Esophagus muscularis mucosa (tissue), 4 donors: Measurements from ENCODE around the gene TOPORS. TPM values are rescaled to one million over a fixed set of nuclear protein-coding genes. Genes with fewer than 3 reads are reported as not detected.

ENCODE experiments used
- DNase-seq: peaks from one replicate; pipeline ENCODE4 v3.0.0-alpha.2; 2017; ENCODE audit errors: extremely low spot score
- H3K27ac ChIP-seq, 4 donors: fragments of 200-600 bp; sonication (generic); replicated peaks in 1 of 4; 1 replicate in 3 of 4; 2 replicates in 1 of 4; pipeline ENCODE4 v1.5.1; 2016 to 2019; ENCODE audit warnings: mild to moderate bottlenecking in 1 of 4
- H3K27me3 ChIP-seq, 4 donors: fragments of 200-600 bp; sonication (generic); one replicate each; pipeline versions ENCODE4 v1.5.1 to v1.6.0; 2016 to 2019
- H3K36me3 ChIP-seq, 4 donors: fragments of 200-600 bp; sonication (generic); one replicate each; pipeline ENCODE4 v1.5.1; 2016 to 2019
- H3K4me1 ChIP-seq, 4 donors: fragments of 200-600 bp; sonication (generic); one replicate each; pipeline ENCODE4 v1.5.1; 2016 to 2019
- H3K4me3 ChIP-seq, 4 donors: fragments of 200-600 bp; sonication (generic); 1 replicate in 2 of 4; 2 replicates in 2 of 4; pipeline ENCODE4 v1.5.1; 2016 to 2019; ENCODE audit warnings: mild to moderate bottlenecking in 4 of 4, moderate library complexity in 1 of 4
- H3K9me3 ChIP-seq, 4 donors: fragments of 200-600 bp; sonication (generic); 1 replicate in 3 of 4; 2 replicates in 1 of 4; pipeline ENCODE4 v1.5.1; 2016 to 2019
- EP300 ChIP-seq: sonication (generic); formaldehyde crosslinking; IDR thresholded peaks from one replicate; pipeline ENCODE4 v1.6.1; 2017; ENCODE audit warnings: antibody characterized with exemption
- POLR2A ChIP-seq: fragments of 450-650 bp; IDR thresholded peaks from one replicate; pipeline ENCODE4 v1.6.1; 2017; ENCODE audit warnings: antibody characterized with exemption, moderate library complexity, mild to moderate bottlenecking, low read depth
- POLR2AphosphoS5 ChIP-seq, 2 donors: sonication (generic); formaldehyde crosslinking; IDR thresholded peaks; one replicate each; pipeline ENCODE4 v1.6.1; 2017; ENCODE audit warnings: antibody characterized with exemption in 2 of 2
- WGBS: methylation state at CpG from one replicate; pipeline ENCODE4 v1.1.5; 2018; 5-methylcytosine and 5-hydroxymethylcytosine counted together
- intact Hi-C: fragments of 100-400 bp; cut with DNase I; formaldehyde crosslinking; loops from one replicate; pipeline ENCODE4 v1.15.1; 2023
- total RNA-seq, 4 donors: library from RNA; depleted of rRNA; stranded (reverse); fragments of >200 nt; gene quantifications; one replicate each; pipeline versions ENCODE4 v1.1.0 to v1.2.1, GENCODE V29; 2016
- TF ChIP-seq, protein P1 (sequence below), 3 experiments: fragments of 200-600 bp in 2 of 3; fragments of 450-650 bp in 1 of 3; sonication (generic) in 2 of 3; IDR thresholded peaks; one replicate each; pipeline ENCODE4 v1.5.1; 2017 to 2019; ENCODE audit warnings: antibody characterized with exemption in 3 of 3, mild to moderate bottlenecking in 2 of 3, moderate library complexity in 1 of 3

The TOPORS gene
- total RNA-seq, 4 donors from 2014 or later: 16.5 to 25.9 (median 21.7) TPM

DNA sequence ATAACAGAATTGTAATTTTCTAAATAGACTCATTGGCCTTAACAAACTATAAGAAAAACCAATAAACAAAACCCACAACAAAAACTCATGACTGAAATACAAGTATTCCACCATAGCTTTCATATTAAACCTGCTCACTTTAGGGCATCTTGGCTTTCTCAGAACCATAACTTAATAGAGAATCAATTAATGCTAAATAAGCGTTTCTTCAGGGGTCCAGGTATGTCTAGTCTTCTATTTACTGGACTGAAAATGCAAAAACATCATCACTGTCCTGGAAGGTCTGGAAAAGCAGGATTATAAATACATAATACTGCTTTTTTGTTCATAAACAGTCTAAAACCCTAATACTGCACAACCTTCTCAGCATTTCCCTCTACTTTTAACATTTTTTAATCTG is 6.5 kb downstream of the TOPORS start:
- H3K4me1 ChIP-seq: peaks cover 25 to 39% (median 25%) of the 10 kb centered on the region in 4 donors
- H3K9me3 ChIP-seq: no peaks in the 10 kb centered on the region
- H3K4me3 ChIP-seq: no peak overlapping the region
- peaks cover 0 to 36% (median 24%) of the 10 kb centered on the region in 4 donors for H3K36me3 ChIP-seq
- DNase-seq: no peak
- no peak overlapping the region for H3K27ac ChIP-seq
- no peaks in the 10 kb centered on the region for H3K27me3 ChIP-seq
- WGBS: 88% methylated on average over 1 of the region's 1 CpG
- TF ChIP-seq POLR2A (no peak), POLR2AphosphoS5 (IDR thresholded peaks at IDR 0.05) (no peak), EP300 (no peak)
- TF ChIP-seq, protein P1, sequence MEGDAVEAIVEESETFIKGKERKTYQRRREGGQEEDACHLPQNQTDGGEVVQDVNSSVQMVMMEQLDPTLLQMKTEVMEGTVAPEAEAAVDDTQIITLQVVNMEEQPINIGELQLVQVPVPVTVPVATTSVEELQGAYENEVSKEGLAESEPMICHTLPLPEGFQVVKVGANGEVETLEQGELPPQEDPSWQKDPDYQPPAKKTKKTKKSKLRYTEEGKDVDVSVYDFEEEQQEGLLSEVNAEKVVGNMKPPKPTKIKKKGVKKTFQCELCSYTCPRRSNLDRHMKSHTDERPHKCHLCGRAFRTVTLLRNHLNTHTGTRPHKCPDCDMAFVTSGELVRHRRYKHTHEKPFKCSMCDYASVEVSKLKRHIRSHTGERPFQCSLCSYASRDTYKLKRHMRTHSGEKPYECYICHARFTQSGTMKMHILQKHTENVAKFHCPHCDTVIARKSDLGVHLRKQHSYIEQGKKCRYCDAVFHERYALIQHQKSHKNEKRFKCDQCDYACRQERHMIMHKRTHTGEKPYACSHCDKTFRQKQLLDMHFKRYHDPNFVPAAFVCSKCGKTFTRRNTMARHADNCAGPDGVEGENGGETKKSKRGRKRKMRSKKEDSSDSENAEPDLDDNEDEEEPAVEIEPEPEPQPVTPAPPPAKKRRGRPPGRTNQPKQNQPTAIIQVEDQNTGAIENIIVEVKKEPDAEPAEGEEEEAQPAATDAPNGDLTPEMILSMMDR (IDR thresholded peaks at IDR 0.05): no peak
- intact Hi-C loops: no loop called here

DNA sequence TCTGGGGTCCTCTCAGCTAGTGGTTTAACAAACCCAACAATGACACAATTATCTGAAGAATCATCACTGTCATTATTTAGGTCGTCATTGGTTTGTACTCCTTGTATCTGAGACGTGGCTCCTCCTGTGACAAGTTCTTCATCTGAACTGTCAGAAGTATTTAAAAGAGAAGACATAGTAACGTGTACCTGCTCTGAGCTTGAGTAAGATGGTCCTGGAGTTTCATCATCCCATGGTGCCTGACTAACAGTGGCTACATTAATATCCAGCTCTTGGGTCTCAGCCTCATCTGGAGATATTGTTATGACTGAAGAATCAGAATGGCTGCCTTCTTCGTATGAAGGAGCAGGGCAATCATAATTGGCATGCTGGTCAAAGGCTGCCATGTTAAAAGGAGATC is 9.3 kb downstream of the TOPORS start:
- Histone ChIP-seq H3K36me3 (peaks cover 0 to 48% (median 33%) of the 10 kb centered on the region in 4 donors), H3K4me3 (no peak overlapping the region), H3K4me1 (peaks cover under 1 to 13% (median 5%) of the 10 kb centered on the region in 4 donors), H3K27me3 (no peaks in the 10 kb centered on the region), H3K9me3 (no peaks in the 10 kb centered on the region), H3K27ac (no peak overlapping the region)
- 92% methylated on average over 4 of the region's 4 CpGs for WGBS
- TF ChIP-seq, protein P1 (IDR thresholded peaks at IDR 0.05): no peak
- TF ChIP-seq POLR2A: no peak
- TF ChIP-seq EP300: no peak
- no peak for TF ChIP-seq POLR2AphosphoS5 (IDR thresholded peaks at IDR 0.05)
- DNase-seq: no peak
- intact Hi-C loops: no loop called here

DNA sequence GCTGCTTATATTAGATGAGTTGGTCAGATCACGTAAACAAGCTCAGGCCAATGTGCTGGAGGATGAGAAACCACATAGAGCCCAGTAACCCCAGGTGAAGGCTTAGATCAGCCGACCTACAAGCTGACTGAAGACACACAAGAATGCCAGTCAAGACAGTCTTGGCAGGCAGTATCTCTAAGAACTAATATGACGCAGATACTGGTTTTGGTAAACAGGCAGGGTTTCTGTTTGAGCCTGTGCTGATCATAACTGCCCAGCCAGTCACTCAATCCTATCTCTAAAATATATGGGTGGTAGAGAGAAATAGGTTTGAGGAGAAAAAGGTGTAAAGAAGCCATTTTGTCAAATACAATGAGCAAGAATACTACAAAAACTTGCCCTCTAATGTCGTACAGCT is 18.6 kb downstream of the TOPORS start:
- WGBS: 96% methylated on average over 4 of the region's 4 CpGs

DNA sequence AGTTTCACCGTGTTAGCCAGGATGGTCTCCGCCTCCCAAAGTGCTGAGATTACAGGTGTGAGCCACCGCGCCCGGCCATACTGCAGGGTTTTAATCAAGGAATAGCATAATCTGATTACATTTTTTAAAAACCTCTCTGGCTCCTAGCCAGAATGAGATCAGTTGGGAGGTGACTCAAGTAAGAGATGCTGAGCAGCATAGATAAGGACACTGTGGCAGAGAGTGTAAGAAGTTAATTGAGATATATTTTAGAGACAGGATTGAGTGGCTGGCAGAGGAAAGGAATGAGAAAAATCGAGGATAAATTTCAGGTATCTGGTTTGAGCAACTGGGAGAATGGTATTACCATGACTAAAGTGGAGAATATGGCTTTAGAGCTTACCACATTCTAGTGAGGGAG is 19.1 kb downstream of the TOPORS start:
- Histone ChIP-seq H3K4me3 (no peak overlapping the region), H3K36me3 (peaks cover 0 to 4% (median 2%) of the 10 kb centered on the region in 4 donors), H3K27ac (no peak overlapping the region), H3K9me3 (no peaks in the 10 kb centered on the region), H3K27me3 (no peaks in the 10 kb centered on the region), H3K4me1 (no peaks in the 10 kb centered on the region)
- intact Hi-C loops: no loop called here
- WGBS: 94% methylated on average over 6 of the region's 6 CpGs
- TF ChIP-seq, protein P1 (IDR thresholded peaks at IDR 0.05): no peak
- DNase-seq: no peak

More for the DNA sequence above, 18.6 kb downstream of the TOPORS start:
- H3K4me1 ChIP-seq: no peaks in the 10 kb centered on the region
- TF ChIP-seq POLR2AphosphoS5 (IDR thresholded peaks at IDR 0.05) (no peak), POLR2A (no peak), EP300 (no peak)
- TF ChIP-seq, protein P1 (IDR thresholded peaks at IDR 0.05): no peak
- H3K36me3 ChIP-seq: peaks cover 0 to 5% (median 3%) of the 10 kb centered on the region in 4 donors
- intact Hi-C loops: no loop called here
- no peaks in the 10 kb centered on the region for H3K27me3 ChIP-seq
- H3K4me3 ChIP-seq: no peak overlapping the region
- no peak for DNase-seq
- no peak overlapping the region for H3K27ac ChIP-seq
- no peaks in the 10 kb centered on the region for H3K9me3 ChIP-seq

DNA sequence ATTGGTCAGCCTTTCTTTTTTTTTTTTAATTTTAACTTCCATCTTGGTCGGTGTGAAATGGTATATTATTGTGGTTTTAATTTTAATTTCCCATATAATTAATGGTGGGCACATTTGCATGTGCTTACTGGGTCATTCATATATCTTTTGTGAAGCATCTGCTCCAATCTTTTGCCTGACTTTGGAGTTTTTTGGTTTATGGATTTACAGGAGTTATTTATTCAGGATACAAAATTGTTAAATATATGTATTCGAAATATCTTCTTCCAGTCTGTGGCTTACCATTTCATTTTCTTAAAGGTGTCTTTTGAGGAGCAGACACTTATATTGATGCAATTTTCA is 25.7 kb downstream of the TOPORS start:
- 14% methylated on average over 2 of the region's 2 CpGs for WGBS
- intact Hi-C loops: loop anchor here (5.0 kb wide), 1 partner anchor 46 kb away; the partner anchor contains the start of gene NDUFB6

More for the DNA sequence above, 25.7 kb downstream of the TOPORS start:
- TF ChIP-seq EP300 (no peak), POLR2A (no peak), POLR2AphosphoS5 (IDR thresholded peaks at IDR 0.05) (no peak)
- TF ChIP-seq, protein P1 (IDR thresholded peaks at IDR 0.05): no peak
- H3K27ac ChIP-seq: peak overlapping the region; percentile 77 to 89 (median 82)
- H3K27me3 ChIP-seq: no peaks in the 10 kb centered on the region
- no peaks in the 10 kb centered on the region for H3K9me3 ChIP-seq
- peak overlapping the region; percentile 62 to 79 (median 74) for H3K4me3 ChIP-seq
- no peak for DNase-seq
- peaks cover 8 to 47% (median 40%) of the 10 kb centered on the region in 4 donors for H3K4me1 ChIP-seq
- H3K36me3 ChIP-seq: no peaks in the 10 kb centered on the region
